AG04450 (cell line): ENCODE measurements around the gene USH2A. TPM values are rescaled to one million over a fixed set of nuclear protein-coding genes. Genes with fewer than 3 reads are reported as not detected.

Experiments
- CTCF ChIA-PET: fragments of 300-600, 350-600 bp; formaldehyde crosslinking; extraction: SDS; loops from one replicate; lab custom pipeline; 2022; ENCODE audit warnings: antibody characterized with exemption, inconsistent platforms; lab: Charles Lee
- POLR2A ChIA-PET: fragments of 350-600 bp; formaldehyde crosslinking; extraction: SDS; loops from one replicate; lab custom pipeline; 2021; ENCODE audit warnings: antibody characterized with exemption, inconsistent platforms; lab: Yijun Ruan, JAX
- DNase-seq: peaks from one replicate; pipeline ENCODE4 v3.0.0-alpha.2; 2011; ENCODE audit warnings: low read depth, low spot score
- H3K27ac ChIP-seq: one replicate; pipeline ENCODE4 v1.5.1; 2012; ENCODE audit warnings: low read depth, low read length, control low read depth
- H3K27me3 ChIP-seq: one replicate; pipeline ENCODE4 v1.6.0; 2012; ENCODE audit warnings: low read length; ENCODE audit not compliant: control insufficient read depth, insufficient read depth
- H3K4me3 ChIP-seq: 2 replicates; pipeline ENCODE4 v1.5.1; 2011; ENCODE audit warnings: mild to moderate bottlenecking, low read depth, low read length, control low read depth
- H3K9me3 ChIP-seq: 2 replicates; pipeline ENCODE4 v1.5.1; 2012; ENCODE audit warnings: low read length; ENCODE audit not compliant: control insufficient read depth, insufficient read depth
- CTCF ChIP-seq: IDR thresholded peaks from 2 replicates; pipeline ENCODE4 v1.5.1; 2011; ENCODE audit warnings: low read depth, low read length, control low read depth, inconsistent platforms
- polyA plus RNA-seq: library from polyadenylated mRNA; depleted of rRNA; stranded (reverse); fragments of >200 nt; gene quantifications from 2 replicates; pipeline ENCODE4 v1.2.3, GENCODE V29; 2011

Gene USH2A
- polyA plus RNA-seq, 1 experiment, result 0.01 TPM

GRCh38 chr1:216420263-216420662 lies 3.0 kb downstream of the USH2A start:
- no peak for DNase-seq
- ChIA-PET POLR2A (no interaction called here), CTCF (interaction anchor here (1.9 kb wide), 1 partner anchor 199 kb away, joined by 8 read pairs; no protein-coding TSS in a partner anchor)
- Histone ChIP-seq H3K9me3 (no peaks in the 10 kb centered on the region), H3K27me3 (no peaks in the 10 kb centered on the region), H3K27ac (no peak overlapping the region), H3K4me3 (no peak overlapping the region)
- TF ChIP-seq CTCF, result no peak

- CTCF ChIA-PET, result no interaction called here
- TF ChIP-seq CTCF, result no peak
- H3K4me3 ChIP-seq, result no peak overlapping the region
- DNase-seq, result no peak
- H3K27ac ChIP-seq, result no peak overlapping the region
- no peaks in the 10 kb centered on the region for H3K27me3 ChIP-seq
- POLR2A ChIA-PET, result no interaction called here
- no peaks in the 10 kb centered on the region for H3K9me3 ChIP-seq
These were observed 6.8 kb downstream of the USH2A start for GRCh38 chr1:216416488-216416887.

- no peak for TF ChIP-seq CTCF
- Histone ChIP-seq H3K27ac (no peak overlapping the region), H3K27me3 (no peaks in the 10 kb centered on the region), H3K4me3 (no peak overlapping the region), H3K9me3 (no peaks in the 10 kb centered on the region)
- POLR2A ChIA-PET, result no interaction called here
- DNase-seq, result no peak
- CTCF ChIA-PET, result interaction anchor here (0.5 kb wide), 1 partner anchor 323 kb away, joined by 4 read pairs; no protein-coding TSS in a partner anchor
These were observed 13.2 kb downstream of the USH2A start for GRCh38 chr1:216410026-216410425.

- ChIA-PET POLR2A (no interaction called here), CTCF (no interaction called here)
- no peak for DNase-seq
- Histone ChIP-seq H3K4me3 (no peak overlapping the region), H3K27ac (no peak overlapping the region), H3K9me3 (no peaks in the 10 kb centered on the region), H3K27me3 (no peaks in the 10 kb centered on the region)
- no peak for TF ChIP-seq CTCF
These were observed 32.3 kb downstream of the USH2A start for GRCh38 chr1:216390956-216391355.

- no peak for DNase-seq
- no peak overlapping the region for H3K4me3 ChIP-seq
- H3K27me3 ChIP-seq, result no peaks in the 10 kb centered on the region
- H3K27ac ChIP-seq, result no peak overlapping the region
- H3K9me3 ChIP-seq, result no peaks in the 10 kb centered on the region
- no peak for TF ChIP-seq CTCF
- CTCF ChIA-PET, result no interaction called here
- POLR2A ChIA-PET, result no interaction called here
These were observed 33.5 kb downstream of the USH2A start for GRCh38 chr1:216389774-216390173.
